HepG2 (cell line): ENCODE results near the gene CNPPD1. TPM values are rescaled to one million over a fixed set of nuclear protein-coding genes. Genes with fewer than 3 reads are reported as not detected.

Experiments
- ATF2 ChIP-seq: sonication (generic); formaldehyde crosslinking; IDR thresholded peaks from 2 replicates; pipeline ENCODE4 v1.4.0; 2020; ENCODE audit warnings: missing genetic modification reagents
- ATM ChIP-seq: fragments of 450-650 bp; IDR thresholded peaks from 2 replicates; pipeline ENCODE4 v1.7.1; 2017; ENCODE audit warnings: mild to moderate bottlenecking, borderline replicate concordance
- CCDC6 ChIP-seq: sonication (generic); formaldehyde crosslinking; IDR thresholded peaks from 2 replicates; pipeline ENCODE4 v1.8.1; 2022; ENCODE audit warnings: mild to moderate bottlenecking, missing genetic modification reagents, moderate library complexity
- CREBL2 ChIP-seq: sonication (generic); formaldehyde crosslinking; IDR thresholded peaks from 2 replicates; pipeline ENCODE4 v1.8.1; 2023; ENCODE audit warnings: missing genetic modification reagents, mild to moderate bottlenecking, borderline replicate concordance
- EP300 ChIP-seq, 3 experiments: sonication (generic) in 1 of 3; formaldehyde crosslinking in 1 of 3; IDR thresholded peaks; 2 replicates each; pipeline versions ENCODE4 v1.5.1 to v1.6.1; 2011 to 2020; ENCODE audit warnings: low read depth in 2 of 3, low read length in 2 of 3, borderline replicate concordance in 1 of 3, improper control_type of control experiment in 1 of 3, mild to moderate bottlenecking in 1 of 3, missing genetic modification reagents in 1 of 3, moderate library complexity in 1 of 3
- ERF ChIP-seq: IDR thresholded peaks from 2 replicates; pipeline ENCODE4 v1.6.1; 2018; ENCODE audit warnings: missing biosample characterization, missing genetic modification reagents
- FOXJ3 ChIP-seq: sonication (generic); formaldehyde crosslinking; IDR thresholded peaks from 2 replicates; pipeline ENCODE4 v1.4.0; 2020; ENCODE audit warnings: missing genetic modification reagents, mild to moderate bottlenecking, borderline replicate concordance
- MAZ ChIP-seq, 2 experiments: sonication (generic) in 1 of 2; formaldehyde crosslinking in 1 of 2; IDR thresholded peaks; 2 replicates each; pipeline versions ENCODE4 v1.5.0 to v1.6.1; 2012 to 2020; ENCODE audit warnings: low read depth in 2 of 2, mild to moderate bottlenecking in 2 of 2, borderline replicate concordance in 1 of 2, improper control_type of control experiment in 1 of 2, low read length in 1 of 2, missing genetic modification reagents in 1 of 2, moderate library complexity in 1 of 2
- PATZ1 ChIP-seq: sonication (generic); formaldehyde crosslinking; IDR thresholded peaks from 2 replicates; pipeline ENCODE4 v1.4.0; 2020; ENCODE audit warnings: missing genetic modification reagents
- PRMT3 ChIP-seq: sonication (generic); formaldehyde crosslinking; IDR thresholded peaks from 2 replicates; pipeline ENCODE4 v1.8.1; 2022; ENCODE audit warnings: low read depth, mild to moderate bottlenecking, moderate library complexity, missing genetic modification reagents, borderline replicate concordance
- RBM39 ChIP-seq: fragments of 200-400 bp; formaldehyde crosslinking; IDR thresholded peaks from one replicate; pipeline ENCODE4 v1.6.1; 2018; ENCODE audit warnings: antibody characterized with exemption, mild to moderate bottlenecking, low read depth, low read length; ENCODE audit not compliant: poor library complexity, severe bottlenecking
- SOX6 ChIP-seq, 2 experiments: fragments of 450-650 bp in 1 of 2; sonication (generic) in 1 of 2; formaldehyde crosslinking in 1 of 2; IDR thresholded peaks; 2 replicates each; pipeline versions ENCODE4 v1.4.0 to v1.6.1; 2017 to 2020; ENCODE audit warnings: antibody characterized with exemption in 1 of 2, mild to moderate bottlenecking in 1 of 2, missing genetic modification reagents in 1 of 2
- SP140L ChIP-seq: sonication (generic); formaldehyde crosslinking; IDR thresholded peaks from 2 replicates; pipeline ENCODE4 v1.4.0; 2020; ENCODE audit warnings: missing genetic modification reagents, borderline replicate concordance
- THYN1 ChIP-seq: sonication (generic); formaldehyde crosslinking; IDR thresholded peaks from 2 replicates; pipeline ENCODE4 v1.8.1; 2023; ENCODE audit warnings: low read depth, mild to moderate bottlenecking, moderate library complexity, missing genetic modification reagents, borderline replicate concordance
- XRCC5 ChIP-seq: fragments of 200-400 bp; formaldehyde crosslinking; optimal IDR thresholded peaks from 2 replicates; pipeline ENCODE3; 2017; ENCODE audit warnings: mild to moderate bottlenecking, low read length
- ZNF263 ChIP-seq: sonication (generic); formaldehyde crosslinking; IDR thresholded peaks from 2 replicates; pipeline ENCODE4 v1.4.0; 2020; ENCODE audit warnings: missing genetic modification reagents
- ZNF329 ChIP-seq: sonication (generic); formaldehyde crosslinking; IDR thresholded peaks from 2 replicates; pipeline ENCODE4 v1.9.0; 2021; ENCODE audit warnings: low read depth, mild to moderate bottlenecking, missing genetic modification reagents
- ZNF331 ChIP-seq: sonication (generic); formaldehyde crosslinking; IDR thresholded peaks from 2 replicates; pipeline ENCODE4 v1.4.0; 2020; ENCODE audit warnings: missing genetic modification reagents
- ZNF740 ChIP-seq: sonication (generic); formaldehyde crosslinking; IDR thresholded peaks from 2 replicates; pipeline ENCODE4 v1.4.0; 2020; ENCODE audit warnings: missing genetic modification reagents
- ZNF83 ChIP-seq: sonication (generic); formaldehyde crosslinking; IDR thresholded peaks from 2 replicates; pipeline ENCODE4 v1.4.0; 2020; ENCODE audit warnings: missing genetic modification reagents, mild to moderate bottlenecking, borderline replicate concordance
- ZSCAN20 ChIP-seq: sonication (generic); formaldehyde crosslinking; IDR thresholded peaks from 2 replicates; pipeline ENCODE4 v1.4.0; 2020; ENCODE audit warnings: missing genetic modification reagents, mild to moderate bottlenecking, borderline replicate concordance
- ZSCAN5A ChIP-seq: sonication (generic); formaldehyde crosslinking; IDR thresholded peaks from 2 replicates; pipeline ENCODE4 v1.8.0; 2022; ENCODE audit warnings: mild to moderate bottlenecking, missing genetic modification reagents, borderline replicate concordance
- polyA plus RNA-seq, 8 experiments: library from polyadenylated mRNA; depleted of rRNA in 3 of 8; stranded (reverse) in 7 of 8; unstranded in 1 of 8; fragments of >200 nt; fragmentation: Illumina TruSeq in 4 of 8; extraction: Trizol in 4 of 8; gene quantifications; 2 replicates each; pipeline versions ENCODE4 v1.2.1 to v1.2.3, GENCODE V29; 2011 to 2016; ENCODE audit warnings: low read depth in 4 of 8, missing spikeins in 1 of 8, mixed read lengths in 1 of 8; ENCODE audit not compliant: insufficient read depth in 1 of 8
- total RNA-seq, 5 experiments: library from RNA; depleted of rRNA; stranded (reverse); fragments of >200 nt; fragmentation: Illumina TruSeq; extraction: Trizol; gene quantifications; 2 replicates each; pipeline ENCODE4 v1.2.3, GENCODE V29; 2016; ENCODE audit warnings: low read depth in 1 of 5

Gene CNPPD1
- total and polyA plus RNA-seq, 2 of the 13 experiments (the other 11 are each of a cell fraction or from before 2014, with no cell fraction given) = 35.5 to 49.4 TPM

- TF ChIP-seq PATZ1 = peak; percentile 28; the same call in 1 of the 2 replicates
- TF ChIP-seq ZNF331 (CRISPR knock-in tag) = peak; percentile 43; the same call in 1 of the 2 replicates
- 0 out of 2 replicates have a peak, but pooled peaks have one; percentile 25 for TF ChIP-seq ZNF263 (CRISPR knock-in tag)
- TF ChIP-seq SOX6 (IDR thresholded peaks at IDR 0.05) = no peak
- no peak for TF ChIP-seq SOX6 (CRISPR knock-in tag; IDR thresholded peaks at IDR 0.05)
- TF ChIP-seq CREBL2 (CRISPR knock-in tag) = no peak
- TF ChIP-seq EP300 (IDR thresholded peaks at IDR 0.05; ENCODE audit: low read depth in 2 of 2, low read length in 2 of 2) = peak in 1 of 2 experiments; percentile 24; a peak in 1 of 4 replicates
- peak; percentile 49; the same call in 1 of the 2 replicates for TF ChIP-seq EP300 (CRISPR knock-in tag; IDR thresholded peaks at IDR 0.05; ENCODE audit: borderline replicate concordance)
- 0 out of 2 replicates have a peak, but pooled peaks have one; percentile 18 for TF ChIP-seq ATF2 (CRISPR knock-in tag)
- TF ChIP-seq CCDC6 (CRISPR knock-in tag) = 0 out of 2 replicates have a peak, but pooled peaks have one; percentile 44
- no peak for TF ChIP-seq ZNF83 (CRISPR knock-in tag)
- no peak for TF ChIP-seq ATM
- TF ChIP-seq ZSCAN20 (CRISPR knock-in tag) = no peak
- 0 out of 2 replicates have a peak, but pooled peaks have one; percentile 18 for TF ChIP-seq ERF (CRISPR knock-in tag)
- TF ChIP-seq THYN1 (CRISPR knock-in tag) = no peak
- no peak for TF ChIP-seq FOXJ3
- TF ChIP-seq ZNF329 (CRISPR knock-in tag) = no peak
- TF ChIP-seq XRCC5 = peak; percentile 81
- no peak for TF ChIP-seq SP140L (CRISPR knock-in tag)
- TF ChIP-seq ZSCAN5A (CRISPR knock-in tag) = no peak
- no peak for TF ChIP-seq PRMT3
- TF ChIP-seq ZNF740 (CRISPR knock-in tag) = no peak
- no peak for TF ChIP-seq MAZ (IDR thresholded peaks at IDR 0.05; ENCODE audit: borderline replicate concordance, low read depth, low read length)
- TF ChIP-seq MAZ (CRISPR knock-in tag; IDR thresholded peaks at IDR 0.05; ENCODE audit: low read depth) = no peak
- no peak for TF ChIP-seq RBM39
Measured at GRCh38 chr2:219125225-219125885, 51.4 kb downstream of the CNPPD1 start (continued).
